Bronchial epithelial cell (primary cell): ENCODE data around the gene PKLR. TPM values are rescaled to one million over a fixed set of nuclear protein-coding genes. Genes with fewer than 3 reads are reported as not detected.

Source experiments
- DNase-seq: peaks from one replicate; pipeline ENCODE4 v3.0.0-alpha.2; 2010; ENCODE audit warnings: low read depth
- FAIRE-seq: peaks from 2 replicates; lab custom pipeline; 2011; peaks lifted over from hg19 to GRCh38; lab: Jason Lieb, UNC
- H3K27me3 ChIP-seq: 2 replicates; pipeline ENCODE4 v1.5.1; 2011; ENCODE audit warnings: low read length; ENCODE audit not compliant: control insufficient read depth, insufficient read depth
- H3K36me3 ChIP-seq: 2 replicates; pipeline ENCODE4 v1.5.1; 2011; ENCODE audit warnings: low read length; ENCODE audit not compliant: control insufficient read depth, insufficient read depth
- H3K4me3 ChIP-seq: 2 replicates; pipeline ENCODE4 v1.5.1; 2011; ENCODE audit warnings: mild to moderate bottlenecking, low read depth, low read length, control low read depth
- CTCF ChIP-seq: IDR thresholded peaks from 2 replicates; pipeline ENCODE4 v1.5.1; 2011; ENCODE audit warnings: mild to moderate bottlenecking, moderate library complexity, low read length, control low read depth, inconsistent platforms; ENCODE audit not compliant: insufficient read depth, severe bottlenecking
- total RNA-seq: library from RNA; depleted of rRNA; stranded (reverse); fragments of >200 nt; gene quantifications from 2 replicates; pipeline ENCODE4 v1.2.1, GENCODE V29; 2014

The PKLR gene
- total RNA-seq, 1 donor from 2014 or later = not detected

- H3K36me3 ChIP-seq = peaks cover 13% of the 10 kb centered on the region
- H3K4me3 ChIP-seq = no peak overlapping the region
- DNase-seq = no peak
- TF ChIP-seq CTCF = no peak
- no peaks in the 10 kb centered on the region for H3K27me3 ChIP-seq
- FAIRE-seq = no peak
Measured at GRCh38 chr1:155313261-155313660, 12.0 kb upstream of the PKLR start.

GRCh38 chr1:155309423-155310021, 8.3 kb upstream of the PKLR start:
- DNase-seq = no peak
- peak; percentile 1 for TF ChIP-seq CTCF
- peaks cover 11% of the 10 kb centered on the region for H3K36me3 ChIP-seq
- FAIRE-seq = no peak
- H3K4me3 ChIP-seq = peak overlapping the region; percentile 66
- no peaks in the 10 kb centered on the region for H3K27me3 ChIP-seq

- Histone ChIP-seq H3K4me3 (peak within 1 kb of the TSS; percentile 66), H3K36me3 (peaks cover 11% of the 10 kb centered on the region), H3K27me3 (no peaks in the 10 kb centered on the region)
- FAIRE-seq = no peak
- no peak for TF ChIP-seq CTCF
- DNase-seq = peak; percentile 98
Measured at GRCh38 chr1:155308493-155309422, 7.5 kb upstream of the PKLR start, which contains the start of gene FDPS. TSS of gene FDPS (plus strand) at chr1:155308866. CDS start at chr1:155309790, 924 bp downstream.

GRCh38 chr1:155307247-155307740, 6.1 kb upstream of the PKLR start:
- DNase-seq (peak; percentile 32), FAIRE-seq (no peak)
- H3K4me3 ChIP-seq = no peak overlapping the region
- no peaks in the 10 kb centered on the region for H3K27me3 ChIP-seq
- H3K36me3 ChIP-seq = peaks cover 5% of the 10 kb centered on the region
- TF ChIP-seq CTCF = no peak

GRCh38 chr1:155305881-155306391, 4.7 kb upstream of the PKLR start:
- no peaks in the 10 kb centered on the region for H3K27me3 ChIP-seq
- peaks cover 2% of the 10 kb centered on the region for H3K36me3 ChIP-seq
- no peak for TF ChIP-seq CTCF
- H3K4me3 ChIP-seq = no peak overlapping the region
- no peak for DNase-seq
- FAIRE-seq = no peak
